Measurements from ENCODE around the gene NT5DC2.

Gene NT5DC2

GRCh38 chr3:52512727-52513126, 20.9 kb downstream of the NT5DC2 start:
- in situ Hi-C loops (cut with MboI; ENCODE audit: low sequenced_read_pairs), result no loop called here

GRCh38 chr3:52512105-52512504, 21.6 kb downstream of the NT5DC2 start:
- in situ Hi-C loops (cut with MboI; ENCODE audit: low sequenced_read_pairs), result no loop called here

GRCh38 chr3:52511509-52511908, 22.1 kb downstream of the NT5DC2 start:
- in situ Hi-C loops (cut with MboI; ENCODE audit: low sequenced_read_pairs), result no loop called here

GRCh38 chr3:52509753-52510328, 23.8 kb downstream of the NT5DC2 start:
- in situ Hi-C loops (cut with MboI; ENCODE audit: low sequenced_read_pairs), result no loop called here

GRCh38 chr3:52507359-52507758, 26.3 kb downstream of the NT5DC2 start:
- in situ Hi-C loops (cut with MboI; ENCODE audit: low sequenced_read_pairs), result no loop called here

GRCh38 chr3:52506266-52506966, 27.2 kb downstream of the NT5DC2 start:
- in situ Hi-C loops (cut with MboI; ENCODE audit: low sequenced_read_pairs), result no loop called here

- in situ Hi-C loops (cut with MboI; ENCODE audit: low sequenced_read_pairs), result no loop called here
Measured at GRCh38 chr3:52504977-52505376, 28.7 kb downstream of the NT5DC2 start.

GRCh38 chr3:52503788-52504424, 29.8 kb downstream of the NT5DC2 start:
- in situ Hi-C loops (cut with MboI; ENCODE audit: low sequenced_read_pairs), result no loop called here

GRCh38 chr3:52502808-52503350, 30.8 kb downstream of the NT5DC2 start:
- in situ Hi-C loops (cut with MboI; ENCODE audit: low sequenced_read_pairs), result no loop called here

- in situ Hi-C loops (cut with MboI; ENCODE audit: low sequenced_read_pairs), result no loop called here
Measured at GRCh38 chr3:52502001-52502400, 31.7 kb downstream of the NT5DC2 start.

GRCh38 chr3:52501046-52501445, 32.6 kb downstream of the NT5DC2 start:
- in situ Hi-C loops (cut with MboI; ENCODE audit: low sequenced_read_pairs), result no loop called here

GRCh38 chr3:52498137-52499054, 35.3 kb downstream of the NT5DC2 start:
- in situ Hi-C loops (cut with MboI; ENCODE audit: low sequenced_read_pairs), result no loop called here

GRCh38 chr3:52495777-52496602, 37.7 kb downstream of the NT5DC2 start:
- in situ Hi-C loops (cut with MboI; ENCODE audit: low sequenced_read_pairs), result no loop called here

GRCh38 chr3:52494886-52495495, 38.7 kb downstream of the NT5DC2 start, which contains the start of gene STAB1:
Gene STAB1, plus strand, starts transcription at chr3:52495338. Its CDS starts 76 bp downstream, at chr3:52495414.
- in situ Hi-C loops (cut with MboI; ENCODE audit: low sequenced_read_pairs), result no loop called here

GRCh38 chr3:52494445-52494844, 39.2 kb downstream of the NT5DC2 start:
- in situ Hi-C loops (cut with MboI; ENCODE audit: low sequenced_read_pairs), result no loop called here

- in situ Hi-C loops (cut with MboI; ENCODE audit: low sequenced_read_pairs), result no loop called here
Measured at GRCh38 chr3:52493232-52494017, 40.2 kb downstream of the NT5DC2 start.

GRCh38 chr3:52492059-52492458, 41.6 kb downstream of the NT5DC2 start:
- in situ Hi-C loops (cut with MboI; ENCODE audit: low sequenced_read_pairs), result no loop called here

GRCh38 chr3:52490939-52491526, 42.6 kb downstream of the NT5DC2 start:
- in situ Hi-C loops (cut with MboI; ENCODE audit: low sequenced_read_pairs), result no loop called here
